Right lung (tissue), 10 donors: ENCODE data around the gene UBXN2A. TPM values are rescaled to one million over a fixed set of nuclear protein-coding genes. Genes with fewer than 3 reads are reported as not detected.

ENCODE experiments used
- DNase-seq, 2 donors: peaks; one replicate each; pipeline ENCODE4 v3.0.0-alpha.2; 2013
- long read RNA-seq, 8 donors: transcript quantifications; one replicate each; lab custom pipeline, GENCODE V29; 2026
- polyA plus RNA-seq, 5 donors: library from polyadenylated mRNA; unstranded; fragments of 120-200 nt; gene quantifications; one replicate each; pipeline versions ENCODE4 v1.2.1 to v1.2.3, GENCODE V29; 2013; ENCODE audit warnings: inconsistent platforms in 1 of 5, low replicate concordance in 1 of 5; ENCODE audit not compliant: insufficient read length in 5 of 5, insufficient read depth in 1 of 5

UBXN2A gene
- 10 to 100 TPM; 16.5 to 25.6 (median 21.0) TPM for polyA plus RNA-seq
- long read RNA-seq, donor 1, full-length matches to known transcripts, result 6 of 6 reads
- long read RNA-seq, donor 1, partial matches to known transcripts, result 0 of 6 reads
- long read RNA-seq, donor 1, other reads (novel, unspliced or antisense), result 0 of 6 reads
- long read RNA-seq, donor 2, full-length matches to known transcripts, result 2 of 2 reads
- long read RNA-seq, donor 2, partial matches to known transcripts, result 0 of 2 reads
- long read RNA-seq, donor 2, other reads (novel, unspliced or antisense), result 0 of 2 reads
- long read RNA-seq, donor 3, full-length matches to known transcripts, result 4 of 4 reads
- long read RNA-seq, donor 3, partial matches to known transcripts, result 0 of 4 reads
- long read RNA-seq, donor 3, other reads (novel, unspliced or antisense), result 0 of 4 reads
- long read RNA-seq, donor 4, full-length matches to known transcripts, result 2 of 2 reads
- long read RNA-seq, donor 4, partial matches to known transcripts, result 0 of 2 reads
- long read RNA-seq, donor 4, other reads (novel, unspliced or antisense), result 0 of 2 reads
- long read RNA-seq, donor 5, full-length matches to known transcripts, result 6 of 14 reads
- long read RNA-seq, donor 5, partial matches to known transcripts, result 8 of 14 reads
- long read RNA-seq, donor 5, other reads (novel, unspliced or antisense), result 0 of 14 reads
- long read RNA-seq, donor 6, full-length matches to known transcripts, result 4 of 4 reads
- long read RNA-seq, donor 6, partial matches to known transcripts, result 0 of 4 reads
- long read RNA-seq, donor 6, other reads (novel, unspliced or antisense), result 0 of 4 reads
- long read RNA-seq, donor 7, full-length matches to known transcripts, result 2 of 2 reads
- long read RNA-seq, donor 7, partial matches to known transcripts, result 0 of 2 reads
- long read RNA-seq, donor 7, other reads (novel, unspliced or antisense), result 0 of 2 reads
- long read RNA-seq, donor 8, full-length matches to known transcripts, result 4 of 4 reads
- long read RNA-seq, donor 8, partial matches to known transcripts, result 0 of 4 reads
- long read RNA-seq, donor 8, other reads (novel, unspliced or antisense), result 0 of 4 reads

GRCh38 chr2:23939987-23940717 is at the start of gene UBXN2A:
Gene UBXN2A, plus strand, starts transcription at chr2:23940463. Its CDS starts 17,852 bp downstream, at chr2:23958315.
- DNase-seq, result peak; percentile 86 to 88

DNA sequence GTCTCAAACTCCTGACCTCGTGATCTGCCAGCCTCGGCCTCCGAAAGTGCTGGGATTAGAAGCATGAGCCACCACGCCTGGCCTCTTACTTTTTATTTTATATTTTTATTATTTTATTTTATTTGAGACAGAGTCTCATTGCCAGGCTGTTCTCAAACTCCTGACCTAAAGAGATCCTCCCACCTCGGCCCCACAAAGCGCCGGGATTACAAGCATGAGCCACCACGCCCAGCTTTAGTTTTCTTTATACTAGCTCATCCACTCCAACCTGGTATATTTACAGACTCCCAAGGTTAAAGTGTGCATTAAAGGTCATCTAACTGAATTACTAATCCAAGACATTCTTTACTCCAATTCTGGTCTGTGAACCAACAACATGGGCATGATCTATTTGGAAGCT is 40.1 kb upstream of the UBXN2A start:
- DNase-seq, result no peak

- DNase-seq, result no peak
These were observed 39.5 kb upstream of the UBXN2A start for GRCh38 chr2:23900541-23901322.

- no peak for DNase-seq
These were observed 38.1 kb upstream of the UBXN2A start for GRCh38 chr2:23901966-23902846.

DNA sequence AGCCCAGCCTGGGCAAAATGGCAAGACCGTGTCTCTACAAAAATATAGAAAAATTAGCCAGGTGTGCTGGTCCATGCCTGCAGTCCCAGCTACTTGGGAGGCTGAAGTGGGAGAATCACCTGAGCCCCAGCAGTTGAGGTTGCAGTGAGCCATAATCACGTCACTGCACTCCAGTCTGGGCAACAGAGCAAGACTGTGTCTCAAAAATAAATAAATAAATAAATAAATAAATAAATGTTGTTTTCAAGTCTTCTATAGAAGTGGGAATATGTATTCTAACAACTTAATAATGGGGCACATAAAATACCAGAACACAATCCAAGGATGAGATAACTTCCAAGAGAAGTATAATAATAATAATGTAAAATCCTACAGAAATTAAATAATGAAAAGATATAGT is 37.2 kb upstream of the UBXN2A start:
- DNase-seq, result no peak

- no peak for DNase-seq
These were observed 36.0 kb upstream of the UBXN2A start for GRCh38 chr2:23904215-23904614.

GRCh38 chr2:23904692-23905091 is 35.6 kb upstream of the UBXN2A start:
- DNase-seq, result peak in 1 of 2 donors; percentile 39

GRCh38 chr2:23905155-23905554 is 35.1 kb upstream of the UBXN2A start:
- no peak for DNase-seq

- no peak for DNase-seq
These were observed 28.2 kb upstream of the UBXN2A start for GRCh38 chr2:23912054-23912453.

- DNase-seq, result no peak
These were observed 24.9 kb upstream of the UBXN2A start for GRCh38 chr2:23915327-23915726.

DNA sequence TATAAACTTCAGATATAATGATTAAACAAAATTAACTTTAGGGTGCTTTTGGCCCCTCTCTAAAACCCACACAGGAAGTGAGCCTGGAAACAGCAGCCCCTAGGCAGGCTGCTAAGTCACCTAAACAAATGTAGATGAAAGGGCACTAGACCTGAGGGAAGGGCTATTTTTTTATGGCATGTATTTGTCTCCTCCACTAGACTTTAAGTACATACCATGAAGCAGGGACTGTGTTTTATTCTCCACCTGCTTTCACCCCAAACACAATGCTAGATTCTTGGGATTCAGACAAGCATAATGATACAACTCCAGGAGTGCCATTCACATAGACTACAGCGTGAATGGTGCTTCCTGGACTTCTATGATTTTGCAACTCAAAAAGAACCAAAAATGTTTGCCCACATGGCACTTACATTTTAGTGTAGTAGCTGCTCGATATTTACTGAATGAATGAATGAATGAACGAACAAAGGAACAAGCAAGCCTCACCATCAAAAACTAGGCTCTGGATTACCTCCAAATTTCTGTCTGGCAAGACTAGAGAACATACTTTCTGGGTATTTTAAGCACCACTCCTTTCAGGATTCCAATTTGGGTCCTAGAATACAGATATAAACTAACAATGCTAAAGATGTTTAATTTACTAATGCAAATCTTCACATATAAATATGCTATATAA is 23.4 kb upstream of the UBXN2A start:
- no peak for DNase-seq

DNA sequence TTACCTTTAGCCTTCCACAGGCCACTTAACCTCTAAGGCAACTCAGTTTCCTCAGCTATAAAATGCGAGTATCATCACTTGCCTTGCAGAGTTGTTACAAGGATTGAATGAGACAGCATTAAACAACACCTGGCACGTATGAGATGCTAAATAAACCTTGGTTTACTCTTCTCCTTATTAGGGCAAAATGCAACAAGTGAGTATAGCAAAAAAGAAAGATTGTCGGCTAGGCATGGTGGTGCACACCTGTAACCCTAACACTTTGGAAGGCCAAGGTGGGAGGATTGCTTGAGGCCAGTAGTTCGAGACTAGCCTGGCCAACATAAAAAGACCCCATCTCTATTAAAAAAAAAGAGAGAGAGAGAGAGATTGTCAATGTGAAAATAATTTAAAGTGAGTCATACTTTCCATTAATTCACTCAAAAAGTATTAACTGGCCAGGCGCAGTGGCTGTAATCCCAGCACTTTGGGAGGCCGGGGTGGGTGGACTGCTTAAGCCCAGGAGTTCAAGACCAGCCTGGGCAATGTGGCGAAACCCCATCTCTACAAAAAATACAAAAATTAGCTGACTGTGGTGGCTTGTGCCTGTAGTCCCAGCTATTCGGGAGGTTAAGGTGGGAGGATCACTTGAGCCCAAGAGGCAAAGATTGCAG is 21.3 kb upstream of the UBXN2A start:
- no peak for DNase-seq

GRCh38 chr2:23924589-23925359 is 15.5 kb upstream of the UBXN2A start:
- no peak for DNase-seq

- peak; percentile 50 to 62 for DNase-seq
These were observed 14.5 kb upstream of the UBXN2A start for GRCh38 chr2:23925702-23926289.

- peak in 1 of 2 donors; percentile 58 for DNase-seq
These were observed 13.9 kb upstream of the UBXN2A start for GRCh38 chr2:23926290-23926749.

DNA sequence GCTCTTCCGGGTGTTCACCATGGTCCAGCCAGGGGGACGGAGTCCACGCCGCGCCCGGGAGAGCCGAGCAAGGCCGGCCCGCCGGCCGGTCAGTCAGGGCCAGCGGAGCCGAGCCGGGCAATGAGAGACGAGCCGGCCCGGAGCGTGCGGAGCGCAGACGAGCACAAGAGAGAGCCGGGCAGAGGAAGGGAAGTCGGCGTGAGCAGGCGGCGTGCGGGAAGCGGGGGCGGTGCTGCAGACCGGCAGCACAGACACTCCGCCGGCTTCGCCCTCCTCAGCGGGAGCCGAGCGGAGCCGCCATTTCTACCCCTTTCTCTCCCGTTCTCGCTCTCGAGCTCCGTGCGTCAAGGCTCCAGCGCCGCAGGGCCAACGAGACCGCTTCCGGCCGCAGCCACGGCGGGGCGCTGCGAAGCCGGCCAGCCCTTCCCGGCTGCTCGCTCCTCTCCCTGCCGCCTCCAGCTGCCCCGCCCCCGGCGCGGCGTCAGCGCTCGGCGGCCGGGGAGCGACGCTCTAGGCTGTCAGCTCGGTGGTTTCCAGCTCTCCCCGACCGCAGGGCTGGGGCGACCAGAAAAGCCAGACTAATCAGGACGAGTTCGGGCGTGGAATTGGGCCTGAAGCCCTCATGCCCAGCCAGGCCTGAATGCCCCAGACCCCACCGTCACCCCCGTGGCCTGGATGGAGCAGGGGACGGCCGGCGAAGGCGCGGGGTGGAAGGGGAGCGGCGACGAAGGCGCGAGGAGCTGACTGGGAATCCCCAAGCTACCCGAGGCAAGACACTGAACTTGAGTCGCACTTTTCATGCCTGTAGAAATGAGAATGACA is 13.3 kb upstream of the UBXN2A start, which contains the start of gene ATAD2B:
Gene ATAD2B (minus strand): TSS at position 374 of the 822 bp plus-strand sequence. CDS start 353 bp downstream, at position 21.
- peak; percentile 97 for DNase-seq
